ENCODE results near the gene ZC3H18.
"Not testable (repeated sequence)": the region's sequence is repeated elsewhere in the genome, so short reads cannot be mapped to it uniquely, and the experiment has no call there.

Gene ZC3H18

DNA sequence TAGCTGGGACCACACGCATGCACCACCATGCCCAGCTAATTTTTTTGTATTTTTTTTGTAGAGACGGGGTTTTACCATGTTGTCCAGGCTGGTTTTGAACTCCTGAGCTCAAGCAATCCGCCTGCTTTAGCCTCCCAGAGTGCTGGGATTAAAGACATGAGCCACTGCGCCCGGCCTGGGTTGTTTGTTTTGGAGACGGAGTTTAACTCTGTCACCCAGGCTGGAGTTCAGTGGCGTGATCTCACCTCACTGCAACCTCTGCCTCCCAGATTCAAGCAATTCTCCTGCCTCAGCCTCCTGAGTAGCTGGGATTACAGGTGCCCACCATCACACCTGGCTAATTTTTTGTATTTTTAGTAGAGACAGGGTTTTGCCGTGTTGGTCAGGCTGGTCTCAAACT, 39.2 kb downstream of the ZC3H18 start:
- not testable (repeated sequence) for DNase-seq

DNA sequence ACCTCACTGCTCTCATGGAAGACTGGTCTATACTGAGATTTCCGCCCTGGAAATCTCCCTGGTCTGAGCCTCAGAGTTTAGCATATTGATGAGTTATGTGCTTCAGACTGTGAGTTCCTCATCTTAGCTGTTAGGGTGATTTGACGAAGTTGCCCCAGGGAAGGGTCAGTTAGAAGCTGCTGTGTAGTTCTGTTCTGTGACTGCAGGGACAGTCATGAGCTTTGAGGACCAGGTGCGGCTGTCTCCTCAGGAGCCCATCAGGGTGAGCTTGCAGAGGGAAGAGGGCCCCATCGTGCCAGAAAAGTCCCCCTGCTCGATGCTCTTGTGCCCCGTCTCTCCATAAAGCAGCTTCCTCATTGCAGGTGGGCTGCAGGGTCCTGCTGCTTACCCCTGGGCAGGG, 39.9 kb downstream of the ZC3H18 start:
- DNase-seq = no peak

DNA sequence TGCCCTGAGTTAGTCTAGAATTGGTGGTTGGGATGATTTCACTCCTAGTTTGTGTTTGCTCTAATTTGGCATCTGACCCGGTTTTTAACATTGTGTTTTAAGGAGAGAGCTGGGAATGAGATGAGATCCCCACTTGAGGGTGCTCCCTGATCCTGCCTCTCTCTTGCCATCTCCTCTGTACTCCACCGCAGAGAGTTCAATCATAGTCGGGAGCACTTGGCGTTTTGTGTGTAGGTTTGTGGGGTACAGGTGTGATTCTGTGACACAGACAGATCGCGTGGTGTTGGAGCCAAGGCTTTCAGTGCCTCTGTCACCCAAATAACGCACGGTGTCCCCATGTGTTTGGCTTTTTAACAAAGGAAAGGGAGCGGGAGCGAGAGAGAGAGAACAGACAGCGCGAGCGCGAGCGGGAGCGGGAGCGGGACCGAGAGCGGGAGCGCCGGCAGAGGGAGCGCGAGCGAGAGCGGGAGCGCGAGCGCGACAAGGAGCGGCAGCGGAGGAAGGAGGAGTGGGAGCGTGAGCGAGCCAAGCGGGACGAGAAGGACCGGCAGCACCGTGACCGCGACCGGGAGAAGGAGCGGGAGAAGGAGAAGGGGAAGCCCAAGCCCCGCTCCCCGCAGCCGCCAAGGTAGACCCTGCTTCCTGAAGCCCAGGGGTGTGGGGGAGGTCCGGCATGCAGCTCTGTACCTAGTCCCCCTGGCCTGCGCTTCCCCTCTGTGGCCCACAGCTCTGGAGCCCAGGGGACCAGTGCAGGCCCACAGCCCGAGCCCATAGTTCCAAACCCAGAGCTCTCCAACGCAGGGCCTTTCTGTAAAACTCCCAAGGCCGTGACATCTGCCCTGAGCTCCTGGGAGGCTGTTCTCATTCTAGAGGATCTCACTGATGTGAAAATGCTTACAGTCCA, 41.0 kb downstream of the ZC3H18 start:
- DNase-seq = no peak

DNA sequence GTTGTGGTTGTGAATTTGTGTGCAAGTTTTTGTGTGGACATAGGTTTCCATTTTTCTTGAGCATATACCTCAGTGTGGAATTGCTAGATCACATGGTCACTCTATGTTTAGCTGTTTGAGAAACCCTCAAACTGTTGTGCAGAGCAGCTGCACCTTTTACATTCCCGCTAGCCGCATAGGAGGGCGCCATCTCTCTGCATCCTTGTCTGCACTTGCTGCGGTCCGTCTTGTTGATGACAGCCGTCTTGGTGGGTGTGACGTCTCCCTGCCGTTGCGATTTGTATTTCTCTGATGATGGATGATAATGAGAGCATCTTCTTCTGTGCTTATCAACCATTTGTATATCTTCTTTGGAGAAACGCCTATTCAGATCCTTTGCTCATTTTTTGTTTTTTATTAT, 43.1 kb downstream of the ZC3H18 start:
- DNase-seq = no peak

DNA sequence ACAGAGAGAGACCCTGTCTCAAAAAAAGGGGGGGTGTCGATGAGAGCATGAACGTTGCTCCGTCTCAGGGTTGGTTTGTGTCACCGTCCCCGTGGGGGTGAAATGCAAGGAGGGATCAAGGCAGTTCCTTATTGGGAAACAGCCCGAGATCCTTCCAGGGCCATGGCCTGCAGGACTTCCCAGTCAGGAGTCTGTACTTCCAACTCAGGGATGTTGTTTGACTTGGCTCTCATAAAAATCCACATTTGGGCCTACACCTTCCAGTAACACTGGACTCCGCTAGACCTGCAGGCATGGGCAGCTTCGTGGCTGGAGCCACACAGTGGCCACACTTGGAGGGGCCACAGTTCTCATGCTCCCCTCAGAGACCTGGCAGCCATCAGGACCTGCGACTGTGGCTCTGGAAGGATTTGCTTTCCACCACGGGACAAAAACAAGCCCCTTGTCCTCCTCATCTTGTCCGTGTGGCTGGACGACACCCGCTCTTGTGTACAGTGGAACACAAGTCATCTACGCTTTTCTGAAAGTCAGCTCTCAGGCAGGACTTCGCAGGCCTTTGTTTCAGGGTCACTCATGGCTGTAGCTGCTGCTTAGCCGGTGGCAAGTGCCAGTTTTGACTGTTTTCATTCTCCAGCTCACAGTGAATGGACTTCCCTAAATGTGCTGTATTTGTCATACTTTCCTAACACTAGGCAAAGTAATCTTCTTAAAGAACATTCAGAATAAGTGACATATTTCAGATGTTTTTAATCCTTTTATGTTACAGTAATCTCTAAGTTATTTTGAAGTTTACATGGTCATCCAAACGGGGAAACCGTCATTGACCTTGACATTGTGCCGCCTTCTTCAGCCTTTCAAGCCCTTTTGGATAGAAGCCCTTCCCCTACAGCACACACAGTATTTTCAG, 44.0 kb downstream of the ZC3H18 start:
- DNase-seq = no peak

DNA sequence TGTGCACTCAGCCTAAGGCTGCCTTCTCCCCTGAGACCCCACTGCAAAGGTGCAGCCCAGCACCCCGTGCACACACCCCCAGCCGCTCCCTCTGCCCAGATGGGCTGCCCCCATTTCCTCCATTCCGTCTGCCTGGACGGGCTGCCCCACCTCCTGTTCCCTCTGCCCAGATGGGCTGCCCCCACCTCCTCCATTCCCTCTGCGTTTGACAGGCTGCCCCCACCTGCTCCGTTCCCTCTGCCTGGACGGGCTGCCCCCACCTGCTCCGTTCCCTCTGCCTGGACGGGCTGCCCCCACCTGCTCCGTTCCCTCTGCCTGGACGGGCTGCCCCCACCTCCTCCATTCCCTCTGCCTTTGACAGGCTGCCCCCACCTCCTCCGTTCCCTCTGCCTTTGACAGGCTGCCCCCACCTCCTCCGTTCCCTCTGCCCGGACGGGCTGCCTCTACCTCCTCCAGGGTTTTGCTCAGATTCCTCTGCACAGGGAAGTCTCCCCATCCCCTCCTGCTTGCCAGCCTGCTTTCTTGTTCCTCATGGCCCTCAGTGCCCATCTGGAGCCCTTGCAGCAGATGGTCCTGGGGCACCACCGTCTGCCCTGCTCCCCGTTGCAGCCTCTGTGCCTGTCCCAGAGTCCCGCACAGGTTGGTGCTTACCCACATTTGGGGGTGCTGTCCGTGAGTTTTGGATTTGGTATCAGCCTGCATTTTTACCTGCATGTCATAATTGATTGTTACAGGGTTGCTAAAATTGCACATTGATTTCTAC, 44.8 kb downstream of the ZC3H18 start:
- no peak for DNase-seq

DNA sequence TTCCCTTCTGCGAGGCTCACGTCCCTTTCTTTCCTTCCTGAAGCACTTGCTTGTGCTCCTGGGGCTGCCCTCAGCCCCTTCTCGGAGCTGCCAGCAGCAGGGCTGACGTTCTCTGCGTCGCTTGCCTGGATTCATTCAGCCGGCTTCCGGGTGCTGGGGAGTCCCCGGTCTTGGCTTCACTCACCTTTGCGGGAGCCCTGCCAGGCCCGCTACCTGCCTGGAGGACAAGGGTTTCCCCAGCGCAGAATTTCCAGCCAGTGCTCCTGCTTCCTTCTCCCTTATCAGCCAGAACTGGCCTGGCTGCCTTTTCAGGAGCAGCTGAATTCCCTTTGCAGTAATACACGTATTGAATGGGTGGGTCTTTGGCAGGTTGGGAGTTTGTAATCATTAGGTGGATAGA, 46.1 kb downstream of the ZC3H18 start:
- DNase-seq = no peak

DNA sequence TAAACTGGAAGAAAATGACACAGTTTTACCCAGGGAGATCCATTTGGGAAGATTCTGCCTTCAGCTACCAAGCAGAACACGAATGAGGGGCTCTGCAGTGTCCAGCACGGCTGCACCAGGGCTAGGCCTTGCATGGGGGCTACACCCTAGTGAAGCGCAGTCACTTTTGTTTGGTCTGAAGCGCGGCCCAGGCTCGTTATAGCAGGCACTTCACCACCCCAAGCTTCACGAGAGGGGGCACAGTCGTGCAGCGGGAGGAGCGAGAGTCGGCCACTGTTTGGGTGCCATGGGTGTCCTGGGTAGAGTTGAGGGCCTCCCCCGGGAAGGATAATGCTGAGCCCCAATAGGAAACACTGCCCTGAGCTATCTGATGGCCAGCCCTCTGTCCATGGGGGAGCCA, 46.5 kb downstream of the ZC3H18 start:
- DNase-seq = no peak

DNA sequence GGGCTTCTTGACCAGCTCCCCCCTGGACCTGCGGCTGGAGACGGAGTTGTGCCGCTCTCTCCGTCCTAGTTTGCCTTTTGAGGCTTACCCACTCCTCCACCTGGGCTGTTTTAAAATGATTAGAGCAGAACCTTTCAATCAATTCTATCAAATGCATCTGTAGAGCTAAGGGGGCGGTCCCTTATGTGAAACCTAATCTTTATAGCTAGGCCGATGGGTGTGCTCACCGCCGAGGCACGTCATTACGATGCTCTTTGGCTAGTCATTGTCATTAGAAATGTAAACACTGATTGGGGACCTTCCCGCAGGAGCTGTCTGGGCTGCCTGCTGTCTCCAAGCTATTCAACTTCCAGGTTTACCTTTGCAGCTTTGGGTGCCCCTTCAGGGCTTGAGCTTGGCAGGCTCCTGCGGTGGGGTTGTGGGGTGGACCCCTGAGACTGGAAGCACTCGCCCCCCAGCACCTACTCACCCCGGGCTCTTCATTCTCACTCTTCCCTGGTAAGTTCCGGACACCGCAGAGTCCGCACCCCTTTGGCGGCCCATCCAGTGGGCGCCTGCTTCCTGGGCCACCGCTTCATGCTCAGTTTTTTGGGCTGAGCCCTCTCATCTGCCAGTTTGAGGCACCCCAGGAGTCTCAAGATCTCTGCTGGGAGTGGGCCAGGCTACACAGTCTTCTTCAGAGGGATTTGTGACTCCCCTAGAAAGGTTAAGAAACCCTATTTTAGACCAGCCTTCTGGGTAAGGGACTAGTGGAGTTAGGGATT, 47.2 kb downstream of the ZC3H18 start:
- DNase-seq = no peak

DNA sequence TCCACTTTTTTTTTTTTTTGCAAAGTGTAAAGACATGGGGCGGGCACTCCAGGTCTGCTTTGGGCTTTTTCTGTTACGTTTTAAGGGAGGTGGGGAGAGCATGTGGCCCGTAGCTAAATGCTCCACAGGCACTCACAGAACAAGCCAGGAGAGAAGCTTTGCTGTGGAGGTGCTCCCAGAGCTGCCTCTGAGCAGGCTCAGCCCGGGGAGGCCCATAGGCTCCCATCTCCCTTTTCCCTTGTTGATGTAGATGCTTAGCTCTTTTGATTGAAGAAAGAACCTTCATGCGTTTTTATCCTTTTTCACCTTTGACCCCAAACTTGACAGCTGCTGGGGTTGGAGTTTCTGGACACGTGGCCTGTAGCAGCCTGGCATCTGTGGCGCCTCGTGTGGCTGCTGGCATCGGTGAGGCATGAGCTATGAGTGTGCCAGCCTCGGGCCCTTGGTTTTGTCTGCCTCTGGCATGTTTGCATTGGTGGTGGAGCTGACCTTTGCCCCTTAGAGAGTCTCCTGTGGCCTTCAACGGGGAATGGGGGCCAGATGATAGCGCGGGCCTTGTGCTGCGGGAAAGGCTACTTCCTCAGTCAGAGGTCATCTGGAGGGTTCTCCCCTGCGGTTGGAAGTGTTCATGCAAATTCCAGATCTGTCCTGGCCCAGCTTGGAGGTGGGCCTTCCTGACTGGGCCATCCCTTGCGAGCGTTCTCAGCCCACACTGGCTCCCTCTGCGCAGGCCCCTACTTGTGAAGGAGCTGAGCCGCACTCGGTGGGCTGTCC, 48.2 kb downstream of the ZC3H18 start:
- no peak for DNase-seq

DNA sequence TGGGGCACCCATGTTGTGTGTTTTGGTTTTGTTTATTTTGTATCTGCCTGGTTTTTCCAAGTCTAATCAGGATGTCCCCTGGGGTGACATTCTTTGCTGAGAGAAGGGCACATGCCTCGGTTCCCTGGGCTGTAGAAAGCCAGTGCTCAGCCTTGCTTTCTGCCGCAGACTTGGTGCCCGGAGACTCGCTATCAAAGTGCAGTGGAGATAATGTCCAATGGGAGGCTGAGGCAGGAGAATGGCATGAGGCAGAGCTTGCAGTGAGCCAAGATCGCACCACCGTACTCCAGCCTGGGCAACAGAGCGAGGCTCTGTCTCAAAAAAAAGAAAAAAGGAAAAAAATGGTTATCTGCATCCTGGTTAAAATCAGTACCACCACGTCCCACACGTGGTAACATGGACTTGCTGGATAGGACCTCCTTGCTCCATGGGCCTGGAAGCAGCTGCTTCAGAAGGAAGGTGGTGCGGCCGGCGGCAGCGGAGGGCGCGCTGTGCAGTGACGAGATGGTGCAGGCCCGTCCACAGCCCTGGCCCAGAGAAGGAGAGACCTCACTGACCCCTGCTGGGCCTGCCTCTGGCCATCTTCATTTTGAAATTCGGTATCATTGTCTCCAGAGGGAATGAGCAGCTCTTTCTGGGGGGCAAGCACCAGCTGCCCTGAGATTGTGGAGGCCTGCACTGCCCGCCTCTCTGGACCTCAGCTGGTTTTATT, 48.9 kb downstream of the ZC3H18 start:
- DNase-seq = no peak

DNA sequence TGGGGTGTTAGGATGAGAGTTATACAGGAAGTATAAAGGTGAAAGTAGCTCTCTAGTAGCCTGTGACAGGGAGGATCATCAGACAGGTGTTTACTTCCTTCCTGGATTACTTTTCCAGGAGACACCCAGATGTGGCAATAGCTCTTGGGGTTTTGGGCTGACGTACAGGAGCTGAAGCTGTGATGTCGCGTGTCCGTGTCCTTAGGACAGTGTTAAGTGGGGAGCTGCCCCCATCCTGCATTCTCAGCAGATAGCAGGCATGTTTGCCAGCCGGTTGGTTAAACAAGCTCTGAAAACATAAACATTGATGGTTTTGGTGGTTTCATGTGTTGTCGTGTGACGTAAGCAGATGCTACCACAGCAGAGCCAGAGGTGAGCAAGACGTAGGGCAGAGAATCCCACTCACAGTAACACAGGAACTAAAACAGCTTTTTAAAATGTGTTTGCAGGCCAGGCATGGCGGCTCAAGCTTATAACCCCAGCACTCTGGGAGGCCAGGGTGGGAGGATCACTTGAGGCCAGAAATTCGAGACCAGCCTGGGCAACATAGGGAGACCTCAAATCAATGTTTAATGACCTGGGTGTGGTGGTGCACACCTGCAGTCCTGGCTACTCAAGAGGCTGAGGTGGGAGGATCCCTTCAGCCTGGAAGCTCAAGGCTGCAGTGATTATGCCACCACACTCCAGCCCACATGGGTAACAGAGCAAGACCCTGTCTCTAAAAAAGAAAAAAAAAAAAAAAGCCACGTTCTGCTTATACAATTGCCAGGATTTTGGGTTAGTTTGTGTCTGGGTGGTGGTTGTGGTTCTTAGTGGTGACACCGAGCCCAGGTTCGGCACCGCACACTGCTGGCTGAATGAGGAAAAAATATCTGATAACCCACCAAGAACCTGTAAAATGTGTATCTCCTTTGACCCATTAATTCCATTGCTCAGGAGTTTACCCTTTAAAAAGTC, 49.9 kb downstream of the ZC3H18 start:
- DNase-seq = peak in 1 of 6 experiments; percentile 13

DNA sequence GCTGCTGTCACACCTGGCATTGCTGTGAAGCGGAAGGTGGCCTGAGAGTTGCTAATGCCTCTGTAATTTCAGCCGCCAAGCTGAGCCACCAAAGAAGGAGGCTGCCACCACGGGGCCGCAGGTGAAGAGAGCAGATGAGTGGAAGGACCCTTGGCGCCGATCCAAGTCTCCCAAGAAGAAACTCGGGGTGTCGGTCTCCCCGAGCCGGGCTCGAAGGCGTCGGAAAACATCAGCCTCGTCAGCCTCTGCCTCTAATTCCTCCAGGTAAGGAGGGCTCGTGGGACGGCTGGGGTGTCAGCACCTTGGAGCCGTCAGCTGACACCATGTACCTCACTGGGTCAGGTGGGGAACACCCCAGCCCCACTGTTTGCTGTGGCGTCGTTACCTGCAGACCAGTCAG, 51.9 kb downstream of the ZC3H18 start:
- DNase-seq = no peak

DNA sequence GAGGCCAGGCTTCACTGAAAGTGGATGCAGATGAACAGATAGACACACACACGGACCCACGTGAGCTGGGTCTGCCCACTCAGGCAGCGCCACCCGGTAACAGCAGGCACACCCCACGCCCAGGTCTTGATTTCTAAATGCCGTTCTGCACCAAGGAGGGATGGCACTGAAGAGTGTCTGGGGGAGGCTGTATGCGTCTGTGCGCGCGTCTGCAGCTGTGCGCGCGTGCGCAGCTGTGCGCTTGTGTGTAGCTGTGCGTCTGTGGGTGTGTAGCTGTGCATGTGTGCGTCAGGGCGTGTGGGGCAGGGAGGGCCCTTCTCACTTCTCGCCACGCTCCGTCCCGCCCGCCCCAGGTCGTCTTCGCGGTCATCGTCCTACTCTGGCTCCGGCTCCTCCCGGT, 52.7 kb downstream of the ZC3H18 start:
- no peak for DNase-seq

DNA sequence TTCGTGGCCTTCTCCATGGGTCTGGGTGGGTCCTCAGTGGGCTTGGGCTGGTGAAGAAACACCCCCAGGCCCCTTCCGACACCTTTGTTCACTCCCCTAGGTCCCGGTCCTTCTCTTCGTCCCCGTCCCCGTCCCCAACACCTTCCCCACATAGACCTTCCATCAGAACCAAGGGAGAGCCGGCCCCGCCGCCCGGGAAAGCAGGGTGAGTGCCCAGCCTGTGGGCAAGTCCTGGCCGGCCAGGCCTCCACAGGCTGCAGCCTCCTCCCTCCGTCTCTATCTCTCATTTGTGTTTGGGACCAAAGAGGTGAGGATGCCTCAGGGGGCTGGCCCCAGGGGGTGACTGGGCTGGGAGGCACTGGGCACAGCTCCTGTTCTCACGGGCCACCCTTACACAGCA, 53.7 kb downstream of the ZC3H18 start:
- DNase-seq = no peak

DNA sequence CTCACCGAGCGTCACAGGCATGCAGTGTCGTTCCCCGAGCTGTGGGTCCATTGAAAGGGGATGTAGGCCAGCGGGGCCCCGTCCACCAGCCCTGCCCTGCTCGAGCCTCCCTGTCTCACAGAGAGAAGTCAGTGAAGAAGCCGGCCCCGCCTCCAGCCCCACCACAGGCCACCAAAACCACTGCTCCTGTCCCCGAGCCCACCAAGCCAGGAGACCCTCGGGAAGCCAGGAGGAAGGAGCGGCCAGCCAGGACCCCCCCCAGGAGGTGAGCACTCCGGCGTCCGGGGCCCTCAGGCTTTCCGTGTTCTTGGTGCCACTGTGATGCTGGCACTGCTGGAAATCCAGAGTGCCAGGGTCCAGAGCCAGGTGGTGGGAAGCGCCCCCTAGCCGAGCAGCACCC, 54.3 kb downstream of the ZC3H18 start:
- DNase-seq = no peak

DNA sequence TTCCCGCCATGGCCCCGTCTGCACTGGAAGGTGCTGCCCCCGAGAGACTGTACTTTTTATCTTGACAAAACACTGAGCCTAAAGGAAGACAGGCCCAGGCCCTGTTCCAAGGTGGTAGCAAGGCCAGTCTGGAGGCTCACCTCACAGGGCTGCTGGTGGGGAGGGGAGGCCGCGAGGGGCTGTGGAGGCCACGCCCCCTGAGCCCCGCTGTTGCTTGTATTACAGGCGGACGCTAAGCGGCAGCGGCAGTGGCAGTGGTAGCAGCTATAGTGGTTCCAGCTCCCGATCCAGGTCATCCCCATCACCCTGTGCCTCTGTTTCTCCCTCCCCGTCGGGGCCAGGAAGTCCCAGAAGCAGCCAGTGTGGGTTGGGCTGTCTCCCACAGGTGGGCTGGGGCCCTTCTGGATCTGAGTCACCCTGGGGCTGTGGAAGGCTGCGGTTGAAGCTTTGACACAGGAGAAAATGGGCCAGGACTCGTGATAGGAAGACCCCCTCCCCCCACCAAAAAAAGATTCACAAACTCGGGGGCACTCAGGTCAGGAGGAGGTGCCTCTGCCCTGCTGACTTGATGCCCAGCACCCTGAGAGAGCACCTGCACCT, 54.9 kb downstream of the ZC3H18 start:
- no peak for DNase-seq

DNA sequence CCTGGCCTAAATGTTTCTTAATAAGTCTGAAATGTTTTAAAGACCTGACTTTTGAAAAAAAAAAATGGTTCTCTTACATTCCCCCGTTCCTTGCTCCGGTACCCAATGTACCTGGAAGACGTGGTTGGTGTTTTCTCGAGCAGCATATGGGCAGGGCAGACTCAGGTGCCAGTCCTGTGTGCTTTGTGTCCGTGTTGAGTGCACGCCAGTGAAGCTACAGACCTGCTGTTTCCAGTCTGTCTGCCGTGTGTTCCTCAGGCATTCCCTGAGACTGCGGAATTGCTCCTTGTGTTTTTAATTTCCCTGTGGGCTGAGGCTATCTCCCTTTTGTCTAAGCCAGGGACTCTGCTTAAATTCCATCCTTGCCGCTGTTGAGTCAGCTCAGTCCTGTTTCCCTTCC, 56.4 kb downstream of the ZC3H18 start:
- no peak for DNase-seq

Measured in stimulated activated naive CD4-positive, alpha-beta T cell (primary cell).